NCI-H748 (cell line): ENCODE results near the gene CASP3.
A peak's percentile ranks its signal among the peaks of the same experiment; 100 is the strongest.
"Not testable (repeated sequence)": the region's sequence is repeated elsewhere in the genome, so short reads cannot be mapped to it uniquely, and the experiment has no call there.

ENCODE experiments used
- DNase-seq: peaks from one replicate; lab custom pipeline; 2025; ENCODE audit not compliant: unreplicated experiment; lab: John Stamatoyannopoulos, UW

The CASP3 gene

DNA sequence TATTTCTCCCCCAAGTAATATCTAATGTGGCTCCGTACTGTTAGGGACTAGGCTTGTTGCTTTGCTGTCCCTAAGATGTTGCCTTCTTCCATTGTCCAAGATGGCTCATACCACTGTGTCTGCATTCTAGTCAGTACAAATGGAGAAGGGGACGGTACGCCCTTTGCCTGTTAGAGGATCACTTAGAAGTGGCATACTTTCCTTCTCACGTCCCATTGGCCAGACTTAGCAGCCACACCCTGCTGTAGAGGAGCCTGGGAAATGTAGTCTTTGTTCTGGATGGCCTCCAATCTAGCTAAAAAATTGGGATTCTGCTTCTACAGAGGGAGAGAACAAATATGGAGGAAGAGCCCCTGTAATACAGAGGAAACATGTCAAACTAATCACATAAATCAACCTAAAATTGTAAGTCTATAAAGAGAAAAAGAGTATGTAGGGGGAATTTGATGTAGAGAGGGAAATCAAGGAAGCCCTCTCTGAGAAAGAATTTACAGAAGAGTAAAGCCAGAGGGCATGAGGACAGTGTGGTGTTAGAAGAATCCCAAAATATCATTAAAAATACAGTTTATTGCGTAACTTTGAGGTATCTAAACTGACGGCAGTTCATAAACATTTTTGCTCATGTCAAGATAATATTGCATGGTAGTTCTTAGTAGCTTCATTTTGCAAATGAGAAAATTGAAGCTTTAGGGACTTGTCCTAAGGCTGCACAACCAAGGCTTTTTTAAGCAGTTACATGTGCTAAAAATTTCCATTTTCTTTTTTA, 15.4 kb upstream of the CASP3 start:
- no peak for DNase-seq

GRCh38 chr4:184662236-184662635, 13.0 kb upstream of the CASP3 start:
- DNase-seq, result no peak

- DNase-seq, result no peak
Measured at GRCh38 chr4:184660978-184661377, 11.7 kb upstream of the CASP3 start.

GRCh38 chr4:184657820-184658219, 8.6 kb upstream of the CASP3 start:
- not testable (repeated sequence) for DNase-seq

- no peak for DNase-seq
Measured at GRCh38 chr4:184657144-184657543, 7.9 kb upstream of the CASP3 start.

DNA sequence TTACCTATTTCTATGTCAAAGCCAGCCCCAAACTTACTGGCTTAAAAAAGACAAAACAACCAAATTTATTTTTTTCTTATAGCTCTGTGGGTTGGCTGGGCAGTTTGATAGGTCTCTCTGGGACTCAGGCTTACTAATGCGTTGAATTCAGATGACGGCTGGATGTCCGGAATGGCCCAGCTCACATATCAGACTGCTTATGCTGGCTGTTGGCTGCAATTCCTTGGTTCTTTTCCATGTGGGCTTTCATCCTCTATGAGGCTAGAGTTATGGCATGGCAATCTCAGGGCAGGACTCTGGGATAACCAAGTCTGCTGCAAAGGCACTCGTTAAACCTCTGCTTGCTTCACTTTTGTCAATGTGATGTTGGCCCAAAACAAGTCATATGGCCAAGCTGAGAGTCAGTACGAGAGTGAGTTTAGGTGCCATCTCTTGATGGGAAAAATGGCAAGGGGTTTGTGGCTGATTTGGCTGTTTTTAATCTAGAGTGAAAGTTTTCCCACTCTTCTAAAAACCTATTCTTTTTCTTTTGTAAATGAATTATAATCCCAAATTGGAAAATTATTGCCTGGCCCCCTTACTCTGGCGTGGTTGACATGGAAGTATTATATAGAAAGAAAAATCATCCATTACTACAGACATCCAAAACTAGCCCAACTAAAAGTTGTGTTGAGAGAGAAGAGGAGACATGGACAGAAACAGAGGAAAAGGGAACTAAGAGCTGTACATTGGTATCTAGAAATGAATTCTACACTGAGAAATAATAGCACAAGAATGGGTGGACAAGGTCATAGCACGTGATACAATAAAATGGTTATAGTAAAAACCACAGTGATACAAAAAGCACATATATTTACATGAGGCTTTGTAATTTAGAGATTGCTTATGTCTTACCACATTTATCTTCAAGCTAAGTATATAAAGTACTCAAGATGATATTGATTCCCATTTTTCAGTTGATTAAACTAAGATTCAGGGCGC, 6.9 kb upstream of the CASP3 start:
- no peak for DNase-seq

GRCh38 chr4:184653650-184654049, 4.4 kb upstream of the CASP3 start:
- no peak for DNase-seq

DNA sequence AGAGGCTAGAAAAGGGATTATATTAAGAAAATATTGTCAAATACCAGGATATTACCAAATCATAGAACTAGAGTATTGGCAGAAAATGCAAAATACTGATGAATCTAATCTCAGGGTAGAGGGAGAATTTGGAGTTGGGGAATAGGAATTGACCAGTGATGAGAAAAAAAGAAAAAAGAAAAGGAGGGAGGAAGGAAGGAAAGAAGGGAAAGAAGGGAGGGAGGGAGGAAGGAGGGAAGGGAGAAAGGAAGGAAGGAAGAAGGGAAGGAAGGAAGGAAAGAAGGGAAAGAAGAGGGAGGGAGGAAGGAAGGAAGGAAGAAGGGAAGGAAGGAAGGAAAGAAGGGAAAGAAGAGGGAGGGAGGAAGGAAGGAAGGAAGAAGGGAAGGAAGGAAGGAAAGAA, 3.4 kb upstream of the CASP3 start:
- DNase-seq, result not testable (repeated sequence)

- DNase-seq, result no peak
Measured at GRCh38 chr4:184651899-184652298, 2.7 kb upstream of the CASP3 start.

DNA sequence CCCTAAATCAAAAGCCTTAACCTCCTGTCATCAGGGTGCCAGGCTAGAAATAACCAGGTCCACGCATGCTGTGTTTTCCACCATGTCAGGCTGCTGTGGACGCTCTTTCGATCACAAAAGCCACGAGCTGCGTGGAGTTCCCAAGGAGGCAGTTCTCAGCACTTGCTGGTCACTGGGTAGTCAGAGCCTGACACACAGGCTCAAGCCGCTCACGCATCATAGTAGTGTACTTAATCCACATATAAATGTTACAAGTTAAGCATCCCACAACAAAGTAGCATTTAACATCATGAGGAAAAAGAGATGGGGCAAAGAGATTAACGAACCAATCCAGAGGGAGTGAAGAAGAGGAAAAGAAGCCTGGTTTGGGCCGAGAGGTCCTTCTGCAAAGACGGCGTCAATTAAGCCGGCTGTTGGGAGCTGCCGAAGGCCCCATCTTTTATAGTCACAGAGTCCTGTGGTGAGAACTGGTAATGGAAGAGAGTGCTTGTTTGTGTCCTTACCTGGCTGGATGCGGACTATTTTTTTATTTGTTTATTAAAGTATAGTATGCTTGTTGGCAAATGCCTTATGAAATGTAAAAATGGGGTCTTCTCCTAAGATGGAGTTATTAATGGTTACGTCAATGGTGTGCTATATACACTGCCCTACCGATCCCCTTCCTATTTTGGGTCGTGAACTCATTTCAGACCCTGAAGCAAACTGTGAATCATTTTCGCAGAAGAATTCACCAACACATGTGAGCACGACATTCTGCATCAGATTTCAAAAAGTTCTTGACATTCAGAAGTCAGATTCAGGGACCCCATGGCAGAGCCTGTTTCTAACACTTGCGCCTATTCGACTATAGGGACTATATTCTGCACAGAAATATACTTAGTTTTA, 966 bp upstream of the CASP3 start:
- DNase-seq, result peak; percentile 52

GRCh38 chr4:184648313-184649025, 778 bp downstream of the CASP3 start:
- peak; percentile 55 for DNase-seq

- no peak for DNase-seq
Measured at GRCh38 chr4:184648054-184648312, 1.3 kb downstream of the CASP3 start.

DNA sequence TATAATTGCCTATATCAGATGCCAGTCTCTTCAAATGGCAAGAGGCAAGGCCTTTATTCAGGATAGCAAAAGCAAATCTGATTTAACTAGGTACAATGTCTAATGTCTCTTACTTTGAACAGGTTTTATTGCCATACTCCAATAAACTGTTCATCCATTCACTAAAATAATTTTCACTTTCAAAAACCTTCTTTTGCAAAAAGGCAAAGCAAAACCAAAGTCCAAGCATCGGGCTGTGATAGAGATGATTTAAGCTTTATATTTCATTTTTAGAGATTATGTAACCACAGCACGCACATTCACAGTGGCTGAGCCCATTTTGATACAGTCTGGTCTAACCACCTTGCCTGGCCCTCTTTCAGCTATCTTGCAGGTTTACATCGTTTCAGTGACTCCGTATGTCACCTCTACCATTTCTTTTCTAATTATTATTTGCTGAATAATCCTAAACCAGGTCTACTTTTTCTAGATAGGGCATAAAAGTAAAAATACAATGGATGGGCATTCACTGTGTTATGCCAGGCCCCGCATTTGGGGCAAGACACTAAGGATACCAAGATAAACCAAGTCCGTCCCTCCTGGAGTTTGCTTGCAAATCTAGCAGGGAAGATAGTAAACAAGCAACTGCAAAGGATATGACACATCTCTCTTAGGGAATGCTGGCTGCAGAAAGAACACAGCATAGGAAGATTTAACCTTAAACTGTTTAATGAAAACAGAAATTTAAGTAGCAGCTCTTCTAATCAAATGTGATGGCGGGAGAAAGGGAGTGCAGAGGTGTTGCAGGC, 1.8 kb downstream of the CASP3 start:
- DNase-seq, result no peak

GRCh38 chr4:184645904-184646610, 3.2 kb downstream of the CASP3 start:
- no peak for DNase-seq

DNA sequence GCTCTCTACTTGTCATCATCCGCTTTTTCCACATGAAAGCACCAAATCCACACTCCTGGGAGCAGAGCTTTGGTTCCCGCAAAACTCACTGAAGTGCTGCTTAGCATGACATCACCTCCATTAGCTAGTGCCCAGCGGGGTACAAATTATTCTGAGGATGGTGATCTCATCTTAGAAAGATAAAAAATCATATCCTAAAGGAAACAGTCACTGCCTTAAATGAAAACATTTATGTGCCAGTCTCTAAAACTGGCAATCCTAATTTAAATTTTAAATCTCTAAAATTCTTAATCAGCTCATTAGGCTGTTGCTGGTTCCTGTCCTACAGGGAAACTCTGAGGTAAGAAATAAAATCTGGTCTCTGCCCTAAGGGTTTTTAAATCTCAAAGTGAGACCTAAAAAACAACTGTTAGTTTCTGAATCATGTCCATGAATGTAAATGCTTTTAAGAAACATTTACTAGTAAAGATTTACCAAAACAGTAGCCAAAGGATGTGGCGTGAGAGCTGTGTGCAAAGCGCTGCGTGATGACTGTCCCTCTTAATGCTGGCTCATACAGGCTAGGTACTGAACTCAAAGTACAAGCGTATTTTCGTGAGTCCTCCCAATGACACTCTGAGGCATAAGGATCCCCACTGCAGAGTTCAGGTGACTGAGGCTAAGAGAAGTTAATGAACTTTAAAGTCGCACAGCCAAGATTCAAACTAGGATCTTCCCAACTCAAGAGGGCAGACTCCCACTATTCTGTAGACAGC, 4.5 kb downstream of the CASP3 start:
- DNase-seq, result no peak

GRCh38 chr4:184643731-184644130, 5.5 kb downstream of the CASP3 start:
- DNase-seq, result no peak

DNA sequence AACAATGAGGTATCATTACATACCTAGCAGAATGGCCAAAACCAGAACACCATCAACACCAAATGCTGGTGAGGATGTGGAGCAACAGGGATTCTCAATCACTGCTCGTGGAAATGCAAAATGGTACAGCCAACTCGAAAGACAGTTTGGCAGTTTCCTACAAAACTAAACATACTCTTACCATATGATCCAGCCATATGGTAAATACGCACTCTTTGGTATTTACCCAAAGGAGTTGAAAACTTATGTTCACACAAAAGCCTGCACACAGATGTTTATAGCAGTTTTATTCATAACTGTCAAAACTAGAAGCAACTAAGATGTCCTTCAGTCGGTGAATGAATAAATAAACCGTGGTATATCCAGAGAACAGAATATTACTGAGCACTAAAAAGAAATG, 7.8 kb downstream of the CASP3 start:
- DNase-seq, result no peak

GRCh38 chr4:184641022-184641421, 8.2 kb downstream of the CASP3 start:
- DNase-seq, result no peak

GRCh38 chr4:184636897-184637296, 12.3 kb downstream of the CASP3 start:
- DNase-seq, result no peak
